Karpas-422 (cell line): ENCODE results near the gene RAP2B. TPM values are rescaled to one million over a fixed set of nuclear protein-coding genes. Genes with fewer than 3 reads are reported as not detected.
"Not testable (repeated sequence)": the region's sequence is repeated elsewhere in the genome, so short reads cannot be mapped to it uniquely, and the experiment has no call there.

Source experiments
- DNase-seq: peaks from one replicate; pipeline ENCODE4 v3.0.0-alpha.2; 2015
- H2AFZ ChIP-seq: fragments of 200-600 bp; sonication (generic); 2 replicates; pipeline ENCODE4 v1.6.1; 2014; ENCODE audit warnings: antibody characterized with exemption, low read length, mixed read lengths
- H3K27ac ChIP-seq: fragments of 200-600 bp; sonication (generic); 2 replicates; pipeline ENCODE4 v1.5.1; 2014; ENCODE audit warnings: mild to moderate bottlenecking, low read length, moderate library complexity
- H3K27me3 ChIP-seq: fragments of 200-600 bp; sonication (generic); 2 replicates; pipeline ENCODE4 v1.6.1; 2014; ENCODE audit warnings: low read length, mixed read lengths
- H3K36me3 ChIP-seq: fragments of 200-600 bp; sonication (generic); 2 replicates; pipeline ENCODE4 v1.6.1; 2014; ENCODE audit warnings: low read length, mixed read lengths; ENCODE audit not compliant: insufficient read depth
- H3K4me1 ChIP-seq: fragments of 200-600 bp; sonication (generic); 2 replicates; pipeline ENCODE4 v1.6.1; 2014; ENCODE audit warnings: mild to moderate bottlenecking, low read length, mixed read lengths
- H3K4me2 ChIP-seq: fragments of 200-600 bp; sonication (generic); 2 replicates; pipeline ENCODE4 v1.6.1; 2014; ENCODE audit warnings: low read length, low read depth, mild to moderate bottlenecking; ENCODE audit not compliant: poor library complexity, severe bottlenecking
- H3K4me3 ChIP-seq: fragments of 200-600 bp; sonication (generic); 2 replicates; pipeline ENCODE4 v1.5.1; 2014; ENCODE audit warnings: mild to moderate bottlenecking, antibody characterized with exemption, low read length, mixed read lengths
- H3K79me2 ChIP-seq: fragments of 200-600 bp; sonication (generic); 2 replicates; pipeline ENCODE4 v1.6.1; 2014; ENCODE audit warnings: mild to moderate bottlenecking, low read length, mixed read lengths
- H3K9ac ChIP-seq: fragments of 200-600 bp; sonication (generic); 2 replicates; pipeline ENCODE4 v1.6.0; 2014; ENCODE audit warnings: low read length
- H3K9me2 ChIP-seq: fragments of 200-600 bp; sonication (generic), shearing (Covaris generic); replicated peaks from 2 replicates; pipeline ENCODE4 v1.6.0; 2014; ENCODE audit warnings: mild to moderate bottlenecking, low read length, moderate library complexity; ENCODE audit not compliant: insufficient read depth
- H3K9me3 ChIP-seq: fragments of 300-700, 200-600 bp; sonication (generic); 2 replicates; pipeline ENCODE4 v1.6.1; 2014; ENCODE audit warnings: low read length, mixed read lengths
- H4K20me1 ChIP-seq: fragments of 200-600 bp; sonication (generic); 2 replicates; pipeline ENCODE4 v1.6.1; 2014; ENCODE audit warnings: mild to moderate bottlenecking, antibody characterized with exemption, low read length, low read depth; ENCODE audit not compliant: insufficient read depth
- total RNA-seq: library from RNA; depleted of rRNA; stranded (reverse); fragments of >200 nt; shearing (Covaris generic); gene quantifications from 2 replicates; pipeline ENCODE4 v1.2.3, GENCODE V29; 2014; ENCODE audit warnings: low replicate concordance

The RAP2B gene
- total RNA-seq, 1 experiment from 2014 or later = 7.2 TPM

GRCh38 chr3:153193786-153194476 is 31.9 kb downstream of the RAP2B start:
- H3K79me2 ChIP-seq, H3K4me3 ChIP-seq, H3K36me3 ChIP-seq, H3K4me2 ChIP-seq, H3K9ac ChIP-seq, H3K27ac ChIP-seq, H2AFZ ChIP-seq, H3K27me3 ChIP-seq, H3K9me3 ChIP-seq, DNase-seq, H3K4me1 ChIP-seq, H4K20me1 ChIP-seq, H3K9me2 ChIP-seq: not testable (repeated sequence)

GRCh38 chr3:153195349-153195879 is 33.4 kb downstream of the RAP2B start:
- H3K4me1 ChIP-seq = no peaks in the 10 kb centered on the region
- no peaks in the 10 kb centered on the region for H4K20me1 ChIP-seq
- H3K9me2 ChIP-seq = no peaks in the 10 kb centered on the region
- no peaks in the 10 kb centered on the region for H3K9me3 ChIP-seq
- H3K4me2 ChIP-seq = no peak overlapping the region
- no peak overlapping the region for H3K9ac ChIP-seq
- H2AFZ ChIP-seq = no peak overlapping the region
- no peaks in the 10 kb centered on the region for H3K36me3 ChIP-seq
- H3K27me3 ChIP-seq = no peaks in the 10 kb centered on the region
- no peak overlapping the region for H3K27ac ChIP-seq
- no peak overlapping the region for H3K4me3 ChIP-seq
- no peak for DNase-seq
- H3K79me2 ChIP-seq = no peaks in the 10 kb centered on the region

GRCh38 chr3:153209596-153209995 is 47.6 kb downstream of the RAP2B start:
- Histone ChIP-seq H3K4me1 (no peaks in the 10 kb centered on the region), H3K9me2 (no peaks in the 10 kb centered on the region), H3K36me3 (no peaks in the 10 kb centered on the region), H3K79me2 (no peaks in the 10 kb centered on the region), H3K27me3 (no peaks in the 10 kb centered on the region), H4K20me1 (no peaks in the 10 kb centered on the region), H3K4me2 (no peak overlapping the region), H3K9me3 (no peaks in the 10 kb centered on the region), H2AFZ (no peak overlapping the region), H3K4me3 (no peak overlapping the region), H3K27ac (no peak overlapping the region), H3K9ac (no peak overlapping the region)
- no peak for DNase-seq

GRCh38 chr3:153210146-153210545 is 48.1 kb downstream of the RAP2B start:
- Histone ChIP-seq H4K20me1 (no peaks in the 10 kb centered on the region), H3K4me3 (no peak overlapping the region), H3K9ac (no peak overlapping the region), H3K36me3 (no peaks in the 10 kb centered on the region), H3K9me2 (no peaks in the 10 kb centered on the region), H3K9me3 (no peaks in the 10 kb centered on the region), H3K27ac (no peak overlapping the region), H3K4me2 (no peak overlapping the region), H3K4me1 (no peaks in the 10 kb centered on the region), H3K27me3 (no peaks in the 10 kb centered on the region), H2AFZ (no peak overlapping the region), H3K79me2 (no peaks in the 10 kb centered on the region)
- no peak for DNase-seq

GRCh38 chr3:153210660-153211059 is 48.6 kb downstream of the RAP2B start:
- no peaks in the 10 kb centered on the region for H4K20me1 ChIP-seq
- H3K9me3 ChIP-seq = no peaks in the 10 kb centered on the region
- H3K36me3 ChIP-seq = no peaks in the 10 kb centered on the region
- H3K9ac ChIP-seq = no peak overlapping the region
- H3K9me2 ChIP-seq = no peaks in the 10 kb centered on the region
- H3K79me2 ChIP-seq = no peaks in the 10 kb centered on the region
- no peak for DNase-seq
- H3K27ac ChIP-seq = no peak overlapping the region
- no peaks in the 10 kb centered on the region for H3K27me3 ChIP-seq
- no peak overlapping the region for H3K4me2 ChIP-seq
- H3K4me3 ChIP-seq = no peak overlapping the region
- H3K4me1 ChIP-seq = no peaks in the 10 kb centered on the region
- no peak overlapping the region for H2AFZ ChIP-seq

GRCh38 chr3:153215497-153215896 is 53.5 kb downstream of the RAP2B start:
- Histone ChIP-seq H3K4me1 (no peaks in the 10 kb centered on the region), H3K27ac (no peak overlapping the region), H2AFZ (no peak overlapping the region)

GRCh38 chr3:153215966-153216365 is 53.9 kb downstream of the RAP2B start:
- Histone ChIP-seq H3K9me3 (no peaks in the 10 kb centered on the region), H3K4me1 (no peaks in the 10 kb centered on the region), H3K36me3 (no peaks in the 10 kb centered on the region), H3K4me2 (no peak overlapping the region), H2AFZ (no peak overlapping the region), H4K20me1 (no peaks in the 10 kb centered on the region), H3K9me2 (no peaks in the 10 kb centered on the region), H3K4me3 (no peak overlapping the region), H3K9ac (no peak overlapping the region), H3K79me2 (no peaks in the 10 kb centered on the region), H3K27ac (no peak overlapping the region), H3K27me3 (no peaks in the 10 kb centered on the region)
- DNase-seq = no peak

More at GRCh38 chr3:153215497-153215896, 53.5 kb downstream of the RAP2B start:
- Histone ChIP-seq H3K79me2 (no peaks in the 10 kb centered on the region), H3K27me3 (no peaks in the 10 kb centered on the region), H4K20me1 (no peaks in the 10 kb centered on the region), H3K36me3 (no peaks in the 10 kb centered on the region), H3K4me2 (no peak overlapping the region), H3K9ac (no peak overlapping the region), H3K9me2 (no peaks in the 10 kb centered on the region), H3K9me3 (no peaks in the 10 kb centered on the region), H3K4me3 (no peak overlapping the region)
- no peak for DNase-seq

GRCh38 chr3:153216928-153217327 is 54.9 kb downstream of the RAP2B start:
- DNase-seq = no peak
- Histone ChIP-seq H2AFZ (no peak overlapping the region), H3K9ac (no peak overlapping the region), H3K4me3 (no peak overlapping the region), H3K4me2 (no peak overlapping the region), H3K27me3 (no peaks in the 10 kb centered on the region), H3K4me1 (no peaks in the 10 kb centered on the region), H4K20me1 (no peaks in the 10 kb centered on the region), H3K27ac (no peak overlapping the region), H3K36me3 (no peaks in the 10 kb centered on the region), H3K79me2 (no peaks in the 10 kb centered on the region), H3K9me3 (no peaks in the 10 kb centered on the region), H3K9me2 (no peaks in the 10 kb centered on the region)
